DND-41 (cell line): ENCODE results near the gene RAB33A.

Source experiments
- CTCF ChIP-seq: IDR thresholded peaks from 2 replicates; pipeline ENCODE4 v1.5.1; 2012; ENCODE audit warnings: borderline replicate concordance, low read length, moderate library complexity, mild to moderate bottlenecking; ENCODE audit not compliant: poor library complexity, severe bottlenecking; ENCODE audit errors: extremely low read depth
- EZH2 ChIP-seq: IDR thresholded peaks from 3 replicates; pipeline ENCODE4 v1.6.1; 2012; ENCODE audit warnings: borderline replicate concordance, low read depth, mild to moderate bottlenecking, moderate library complexity, low read length, inconsistent platforms; ENCODE audit not compliant: severe bottlenecking

GRCh38 chrX:130212371-130212770 is 40.6 kb downstream of the RAB33A start:
- TF ChIP-seq CTCF (no peak), EZH2 (no peak)
